Stimulated activated CD4-positive, alpha-beta T cell treated with anti-CD3 and anti-CD28 coated beads, Interleukin-15, amount 100 ng/mL, for 48 hours (primary cell): ENCODE measurements around the gene CENPU.
A peak's percentile ranks its signal among the peaks of the same experiment; 100 is the strongest.
"Not testable (repeated sequence)": the region's sequence is repeated elsewhere in the genome, so short reads cannot be mapped to it uniquely, and the experiment has no call there.

Experiments used
- DNase-seq, 2 donors: peaks; one replicate each; pipeline ENCODE4 v3.0.0-alpha.2; 2020; ENCODE audit warnings: low read depth in 2 of 2

The CENPU gene

GRCh38 chr4:184664445-184665210 is 69.3 kb downstream of the CENPU start:
- DNase-seq: no peak

GRCh38 chr4:184662236-184662635 is 71.7 kb downstream of the CENPU start:
- DNase-seq: no peak

- DNase-seq: no peak
Observed at GRCh38 chr4:184660978-184661377, 72.9 kb downstream of the CENPU start.

GRCh38 chr4:184657820-184658219 is 76.1 kb downstream of the CENPU start:
- not testable (repeated sequence) for DNase-seq

- no peak for DNase-seq
Observed at GRCh38 chr4:184657144-184657543, 76.8 kb downstream of the CENPU start.

GRCh38 chr4:184655889-184656869 is 77.7 kb downstream of the CENPU start:
- no peak for DNase-seq

- DNase-seq: no peak
Observed at GRCh38 chr4:184653650-184654049, 80.2 kb downstream of the CENPU start.

GRCh38 chr4:184652681-184653080 is 81.2 kb downstream of the CENPU start:
- DNase-seq: not testable (repeated sequence)

- DNase-seq: no peak
Observed at GRCh38 chr4:184651899-184652298, 82.0 kb downstream of the CENPU start.

- DNase-seq: no peak
Observed at GRCh38 chr4:184649971-184650855, 83.7 kb downstream of the CENPU start.

- DNase-seq: peak; percentile 89 to 96
Observed at GRCh38 chr4:184649026-184649970, 84.6 kb downstream of the CENPU start, which contains the start of the genes CASP3 and PRIMPOL. CASP3 (minus strand) TSS chr4:184649447; CDS start chr4:184638453, 10,994 bp downstream. PRIMPOL (plus strand) TSS chr4:184649738; CDS start chr4:184657141, 7,403 bp downstream.

GRCh38 chr4:184648313-184649025 is 85.4 kb downstream of the CENPU start:
- peak; percentile 10 to 25 for DNase-seq

- DNase-seq: no peak
Observed at GRCh38 chr4:184648054-184648312, 85.9 kb downstream of the CENPU start.

- DNase-seq: no peak
Observed at GRCh38 chr4:184647266-184648053, 86.4 kb downstream of the CENPU start.

- no peak for DNase-seq
Observed at GRCh38 chr4:184645904-184646610, 87.8 kb downstream of the CENPU start.

- no peak for DNase-seq
Observed at GRCh38 chr4:184644553-184645307, 89.2 kb downstream of the CENPU start.
